OCI-LY1 (cell line): ENCODE data around the gene ASB11.

Source experiments
- H2AFZ ChIP-seq: fragments of 200-600 bp; sonication (generic), shearing (Covaris generic); 2 replicates; pipeline ENCODE4 v1.6.0; 2014; ENCODE audit warnings: antibody characterized with exemption, mild to moderate bottlenecking, low read length
- H3F3A ChIP-seq: fragments of 200-600 bp; sonication (generic), shearing (Covaris generic); 2 replicates; pipeline ENCODE4 v1.6.0; 2014; ENCODE audit warnings: mild to moderate bottlenecking, antibody characterized with exemption, low read length, moderate library complexity; ENCODE audit not compliant: insufficient read depth
- H3K27ac ChIP-seq: fragments of 200-600 bp; sonication (generic); 2 replicates; pipeline ENCODE4 v1.5.1; 2014; ENCODE audit warnings: low read length, mixed run types, mild to moderate bottlenecking, low read depth; ENCODE audit not compliant: poor library complexity, severe bottlenecking
- H3K27me3 ChIP-seq: fragments of 200-600 bp; sonication (generic); 2 replicates; pipeline ENCODE4 v1.6.0; 2014; ENCODE audit warnings: antibody characterized with exemption, mild to moderate bottlenecking, low read length, moderate library complexity; ENCODE audit not compliant: insufficient read depth
- H3K36me3 ChIP-seq: fragments of 200-600 bp; sonication (generic); 2 replicates; pipeline ENCODE4 v1.6.1; 2014; ENCODE audit warnings: mild to moderate bottlenecking, antibody characterized with exemption, low read length, moderate library complexity, mixed read lengths; ENCODE audit not compliant: insufficient read depth
- H3K4me1 ChIP-seq: fragments of 200-600 bp; sonication (generic); 2 replicates; pipeline ENCODE4 v1.5.1; 2014; ENCODE audit warnings: mild to moderate bottlenecking, low read length, moderate library complexity; ENCODE audit not compliant: insufficient read depth, severe bottlenecking
- H3K4me2 ChIP-seq: fragments of 200-600 bp; sonication (generic), shearing (Covaris generic); 2 replicates; pipeline ENCODE4 v1.6.1; 2014; ENCODE audit warnings: low read length
- H3K4me3 ChIP-seq: fragments of 200-600 bp; sonication (generic); 2 replicates; pipeline ENCODE4 v1.5.1; 2014; ENCODE audit warnings: low read length, low read depth, mild to moderate bottlenecking, mixed read lengths; ENCODE audit not compliant: poor library complexity, severe bottlenecking
- H3K79me2 ChIP-seq: fragments of 200-600 bp; shearing (Covaris generic); 2 replicates; pipeline ENCODE4 v1.6.1; 2016; ENCODE audit warnings: mixed run types, low read length, mixed read lengths; ENCODE audit not compliant: insufficient read depth
- H3K9ac ChIP-seq: fragments of 200-600 bp; sonication (generic), shearing (Covaris generic); 2 replicates; pipeline ENCODE4 v1.6.1; 2014; ENCODE audit warnings: mild to moderate bottlenecking, low read length, mixed read lengths
- H3K9me2 ChIP-seq: fragments of 200-600 bp; sonication (generic), shearing (Covaris generic); 2 replicates; pipeline ENCODE4 v1.6.1; 2014; ENCODE audit warnings: low read depth, mild to moderate bottlenecking, low read length, mixed read lengths
- H3K9me3 ChIP-seq: fragments of 200-600 bp; shearing (Covaris generic); 2 replicates; pipeline ENCODE4 v1.6.1; 2014; ENCODE audit warnings: low read length, mixed read lengths
- H4K20me1 ChIP-seq: fragments of 200-600 bp; sonication (generic), shearing (Covaris generic); 2 replicates; pipeline ENCODE4 v1.6.0; 2016; ENCODE audit warnings: mild to moderate bottlenecking, low read length; ENCODE audit not compliant: insufficient read depth
- EZH2 ChIP-seq: fragments of 200-600 bp; sonication (generic), shearing (Covaris generic); IDR thresholded peaks from 2 replicates; pipeline ENCODE4 v1.8.0; 2017; ENCODE audit warnings: borderline replicate concordance, mixed run types, mild to moderate bottlenecking, antibody characterized with exemption, low read length, moderate library complexity, mixed read lengths
- TF ChIP-seq, protein P1 (sequence below): fragments of 200-600 bp; sonication (generic), shearing (Covaris generic); IDR thresholded peaks from 2 replicates; pipeline ENCODE4 v1.5.1; 2017; ENCODE audit warnings: mild to moderate bottlenecking, antibody characterized with exemption, low read length, moderate library complexity, mixed read lengths

The ASB11 gene

DNA sequence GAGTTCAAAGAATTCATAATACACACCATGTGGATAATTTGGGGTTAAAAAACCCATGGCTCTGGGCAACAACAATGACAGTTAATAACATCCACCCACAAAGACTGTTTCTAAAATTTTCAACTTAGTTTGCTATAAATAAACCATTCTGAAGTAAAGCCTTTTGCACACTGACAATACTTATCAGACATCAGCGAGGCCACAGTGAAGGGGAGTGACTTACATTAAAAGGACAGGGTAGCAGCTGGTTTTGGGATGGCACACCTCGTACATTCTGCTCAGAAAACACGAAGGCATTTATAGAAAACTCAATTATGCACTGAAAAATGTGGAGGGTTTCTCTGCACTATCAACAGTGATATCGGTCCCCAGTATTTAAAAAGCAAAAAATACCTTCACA, 4.9 kb upstream of the ASB11 start:
- Histone ChIP-seq H3K9me2 (no peaks in the 10 kb centered on the region), H3F3A (no peaks in the 10 kb centered on the region), H3K27me3 (no peaks in the 10 kb centered on the region), H3K36me3 (peaks cover 22% of the 10 kb centered on the region; the same call in 1 of the 2 replicates), H3K4me3 (no peak overlapping the region), H3K4me2 (no peak overlapping the region), H3K9ac (no peak overlapping the region), H3K4me1 (no peaks in the 10 kb centered on the region), H3K79me2 (no peaks in the 10 kb centered on the region), H4K20me1 (no peaks in the 10 kb centered on the region), H3K27ac (no peak overlapping the region), H2AFZ (no peak overlapping the region), H3K9me3 (no peaks in the 10 kb centered on the region)
- no peak for TF ChIP-seq EZH2
- TF ChIP-seq, protein P1, sequence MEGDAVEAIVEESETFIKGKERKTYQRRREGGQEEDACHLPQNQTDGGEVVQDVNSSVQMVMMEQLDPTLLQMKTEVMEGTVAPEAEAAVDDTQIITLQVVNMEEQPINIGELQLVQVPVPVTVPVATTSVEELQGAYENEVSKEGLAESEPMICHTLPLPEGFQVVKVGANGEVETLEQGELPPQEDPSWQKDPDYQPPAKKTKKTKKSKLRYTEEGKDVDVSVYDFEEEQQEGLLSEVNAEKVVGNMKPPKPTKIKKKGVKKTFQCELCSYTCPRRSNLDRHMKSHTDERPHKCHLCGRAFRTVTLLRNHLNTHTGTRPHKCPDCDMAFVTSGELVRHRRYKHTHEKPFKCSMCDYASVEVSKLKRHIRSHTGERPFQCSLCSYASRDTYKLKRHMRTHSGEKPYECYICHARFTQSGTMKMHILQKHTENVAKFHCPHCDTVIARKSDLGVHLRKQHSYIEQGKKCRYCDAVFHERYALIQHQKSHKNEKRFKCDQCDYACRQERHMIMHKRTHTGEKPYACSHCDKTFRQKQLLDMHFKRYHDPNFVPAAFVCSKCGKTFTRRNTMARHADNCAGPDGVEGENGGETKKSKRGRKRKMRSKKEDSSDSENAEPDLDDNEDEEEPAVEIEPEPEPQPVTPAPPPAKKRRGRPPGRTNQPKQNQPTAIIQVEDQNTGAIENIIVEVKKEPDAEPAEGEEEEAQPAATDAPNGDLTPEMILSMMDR: no peak

DNA sequence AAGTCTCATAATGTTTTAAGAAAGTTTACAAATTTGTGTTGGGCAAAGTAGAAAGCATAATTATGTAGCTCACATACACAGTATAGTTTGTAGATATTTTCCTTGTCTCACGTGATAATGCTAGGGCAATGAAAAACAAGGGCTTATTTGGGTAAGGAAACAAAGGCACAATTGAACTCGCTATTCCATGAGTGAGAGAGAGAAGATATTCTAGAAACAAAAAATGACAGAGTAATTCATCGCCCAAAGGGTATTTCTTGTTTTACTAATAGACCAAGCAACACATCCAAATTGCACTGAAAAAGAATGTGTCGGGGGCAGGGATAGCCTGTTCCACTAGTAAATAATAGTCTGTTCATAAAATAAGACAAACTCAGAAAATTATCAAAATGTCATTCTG, 3.6 kb upstream of the ASB11 start:
- H3K9ac ChIP-seq: no peak overlapping the region
- no peaks in the 10 kb centered on the region for H3K4me1 ChIP-seq
- H3K79me2 ChIP-seq: no peaks in the 10 kb centered on the region
- no peaks in the 10 kb centered on the region for H3K9me2 ChIP-seq
- no peak overlapping the region for H3K4me2 ChIP-seq
- H3K9me3 ChIP-seq: no peaks in the 10 kb centered on the region
- H3K36me3 ChIP-seq: peaks cover 16% of the 10 kb centered on the region; the same call in 1 of the 2 replicates
- H3F3A ChIP-seq: no peaks in the 10 kb centered on the region
- no peak overlapping the region for H3K27ac ChIP-seq
- H3K4me3 ChIP-seq: no peak overlapping the region
- no peaks in the 10 kb centered on the region for H3K27me3 ChIP-seq
- H2AFZ ChIP-seq: no peak overlapping the region
- no peak for TF ChIP-seq EZH2
- TF ChIP-seq, protein P1: no peak
- H4K20me1 ChIP-seq: no peaks in the 10 kb centered on the region

DNA sequence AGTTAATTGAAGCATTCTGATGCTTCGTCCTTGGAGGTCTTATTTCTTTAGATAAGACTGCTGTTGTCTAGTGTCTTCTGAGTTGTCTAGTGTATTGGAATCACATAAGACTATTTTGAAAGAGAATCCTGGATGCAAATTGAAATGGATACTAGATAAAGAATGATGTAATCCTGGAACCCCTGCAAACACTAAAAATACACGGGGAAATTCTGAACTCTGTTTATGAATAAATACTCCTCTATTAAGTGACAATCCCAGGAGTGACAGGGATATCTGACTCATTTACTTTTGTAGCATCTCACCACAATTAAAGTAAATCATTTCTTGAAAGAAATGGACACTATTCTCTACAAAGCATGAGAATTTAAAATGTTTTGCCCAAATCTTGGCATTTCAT, 968 bp downstream of the ASB11 start:
- H3K9me3 ChIP-seq: no peaks in the 10 kb centered on the region
- H3K79me2 ChIP-seq: no peaks in the 10 kb centered on the region
- H3K4me2 ChIP-seq: no peak overlapping the region
- H3K4me3 ChIP-seq: no peak overlapping the region
- H3F3A ChIP-seq: no peaks in the 10 kb centered on the region
- H3K27me3 ChIP-seq: no peaks in the 10 kb centered on the region
- no peak for TF ChIP-seq EZH2
- TF ChIP-seq, protein P1: no peak
- H3K4me1 ChIP-seq: no peaks in the 10 kb centered on the region
- H2AFZ ChIP-seq: no peak overlapping the region
- H3K9me2 ChIP-seq: no peaks in the 10 kb centered on the region
- no peaks in the 10 kb centered on the region for H3K36me3 ChIP-seq
- H3K9ac ChIP-seq: no peak overlapping the region
- no peaks in the 10 kb centered on the region for H4K20me1 ChIP-seq
- H3K27ac ChIP-seq: no peak overlapping the region
